Activated CD4-positive, alpha-beta T cell treated with anti-CD3 and anti-CD28 coated beads for 24 hours (primary cell): ENCODE results near the gene OSBPL8.

ENCODE experiments used
- DNase-seq, 2 donors: peaks; one replicate each; pipeline ENCODE4 v3.0.0-alpha.2; 2020; ENCODE audit warnings: low read depth in 2 of 2

Gene OSBPL8

GRCh38 chr12:76559400-76560085 is at the start of gene OSBPL8:
Gene OSBPL8 (minus strand): TSS chr12:76559771. CDS start chr12:76487551, 72,220 bp downstream.
- DNase-seq, result peak; percentile 94 to 97

- DNase-seq, result no peak
These were observed 48.5 kb upstream of the OSBPL8 start for GRCh38 chr12:76608070-76608469.

DNA sequence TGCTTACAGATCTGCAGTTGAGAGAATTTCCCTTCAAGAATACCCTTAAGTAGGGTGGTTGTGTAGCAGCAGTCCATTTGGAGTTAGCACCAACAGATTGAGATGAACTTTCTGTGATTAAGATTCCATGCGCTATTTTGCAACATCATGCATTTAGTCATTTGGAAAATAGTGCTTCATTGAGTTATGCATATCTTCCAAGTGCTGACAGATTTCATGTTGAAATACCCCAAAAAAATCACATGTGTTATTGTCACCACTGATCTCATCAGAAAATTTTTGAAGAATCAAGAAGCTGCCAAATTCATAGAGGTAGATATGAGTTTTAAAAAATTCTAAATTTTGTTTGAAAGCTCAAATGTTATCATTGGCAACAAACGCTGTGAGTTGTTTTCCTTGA is 35.5 kb upstream of the OSBPL8 start:
- DNase-seq, result no peak

- no peak for DNase-seq
These were observed 31.9 kb upstream of the OSBPL8 start for GRCh38 chr12:76591476-76591875.

GRCh38 chr12:76590131-76590530 is 30.6 kb upstream of the OSBPL8 start:
- no peak for DNase-seq

DNA sequence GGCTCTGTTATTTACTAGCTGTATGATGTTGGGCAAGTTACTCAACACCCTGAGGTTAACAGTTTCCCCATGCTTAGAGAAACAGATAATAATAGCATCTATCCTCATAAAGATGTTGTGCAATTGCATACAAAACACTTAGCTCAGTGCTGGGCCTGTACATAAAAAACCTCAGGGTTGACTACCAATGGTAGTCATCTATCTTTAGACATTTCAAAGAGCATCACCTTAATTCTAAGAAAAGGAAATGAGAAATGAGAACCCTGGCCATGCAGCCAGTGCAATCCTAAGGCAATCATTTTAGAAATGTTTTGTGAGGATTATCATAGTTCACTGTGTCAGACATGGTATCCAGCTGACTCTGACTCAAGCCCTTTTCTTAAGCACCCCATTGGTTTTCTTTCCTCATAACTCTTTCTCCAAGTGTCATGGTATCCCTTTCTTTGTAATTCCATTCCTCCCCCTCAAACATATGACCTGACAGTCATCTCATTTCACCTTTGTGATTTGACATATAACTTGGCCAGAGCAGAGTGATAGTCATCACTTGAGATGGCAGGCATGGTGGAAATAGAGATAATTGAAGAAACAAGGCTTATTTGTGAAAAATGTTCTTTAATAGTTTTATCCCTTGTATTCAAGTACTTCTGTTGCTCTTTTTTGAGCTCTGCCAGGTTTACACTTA is 29.5 kb upstream of the OSBPL8 start:
- DNase-seq, result no peak

GRCh38 chr12:76587428-76588178 is 28.0 kb upstream of the OSBPL8 start:
- DNase-seq, result no peak

GRCh38 chr12:76586764-76587395 is 27.3 kb upstream of the OSBPL8 start:
- DNase-seq, result peak in 1 of 2 donors; percentile 25

- no peak for DNase-seq
These were observed 23.7 kb upstream of the OSBPL8 start for GRCh38 chr12:76583301-76583700.

GRCh38 chr12:76573840-76574373 is 14.3 kb upstream of the OSBPL8 start:
- DNase-seq, result no peak

- no peak for DNase-seq
These were observed 11.7 kb upstream of the OSBPL8 start for GRCh38 chr12:76571256-76571655.

DNA sequence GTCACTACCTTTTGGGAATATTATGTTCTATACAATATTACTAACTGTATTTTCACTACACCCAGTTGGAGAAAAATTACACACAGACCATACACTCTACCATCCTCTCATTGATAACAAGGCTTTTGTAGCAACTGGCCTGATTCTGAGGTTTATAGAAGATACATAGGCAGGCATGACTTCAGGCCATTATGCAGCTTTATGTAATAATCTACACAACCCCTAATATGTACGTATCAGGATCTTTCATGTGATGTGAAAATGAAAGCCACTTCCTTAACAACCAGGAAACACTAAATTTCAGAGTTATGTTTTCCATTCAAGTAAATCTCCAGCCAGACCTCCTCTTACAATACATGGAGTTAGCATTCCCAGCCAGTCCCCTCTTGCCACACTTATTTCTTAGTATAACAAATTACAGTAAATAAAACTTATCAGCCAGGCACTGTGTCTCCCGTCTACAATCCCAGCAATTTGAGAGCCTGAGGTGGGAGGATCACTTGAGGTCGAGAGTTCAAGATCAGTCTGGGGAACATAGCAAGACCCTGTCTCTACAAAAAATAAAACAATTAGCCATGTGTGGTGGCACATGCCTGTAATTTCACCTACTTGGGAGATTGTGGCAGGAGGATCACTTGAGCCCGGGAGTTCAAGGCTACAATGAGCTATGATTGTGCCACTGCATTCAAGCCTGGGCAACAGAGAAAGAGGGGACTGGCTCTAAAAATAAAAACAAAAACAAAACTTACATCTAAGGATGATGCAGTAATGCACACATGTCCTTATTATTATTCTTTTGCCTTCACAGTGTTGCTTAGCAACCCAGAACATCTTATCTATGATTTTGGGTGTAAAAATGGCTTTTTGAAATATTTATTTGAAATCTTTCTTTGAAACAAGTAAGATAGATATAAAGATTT is 10.4 kb upstream of the OSBPL8 start:
- no peak for DNase-seq

GRCh38 chr12:76568888-76569551 is 9.4 kb upstream of the OSBPL8 start:
- DNase-seq, result no peak

GRCh38 chr12:76568130-76568529 is 8.6 kb upstream of the OSBPL8 start:
- no peak for DNase-seq

DNA sequence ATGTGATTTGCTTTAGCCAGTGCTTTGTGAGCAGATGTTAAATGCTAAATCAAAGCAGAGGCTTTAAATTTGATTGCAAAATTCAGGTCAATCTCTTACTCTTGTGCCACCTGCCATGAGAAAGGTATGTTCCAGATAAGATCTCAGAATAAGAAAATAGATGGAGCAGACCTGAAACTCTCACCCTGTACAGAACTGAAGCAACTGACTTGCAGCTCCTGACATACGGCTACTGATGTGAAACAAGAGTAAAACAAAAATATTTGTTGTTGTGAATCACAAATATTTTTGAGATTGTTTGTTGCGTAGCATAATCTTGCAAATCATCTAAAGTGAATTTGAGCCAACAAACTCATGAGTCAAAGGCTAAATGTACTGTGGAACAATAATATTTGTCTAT is 3.5 kb upstream of the OSBPL8 start:
- no peak for DNase-seq

DNA sequence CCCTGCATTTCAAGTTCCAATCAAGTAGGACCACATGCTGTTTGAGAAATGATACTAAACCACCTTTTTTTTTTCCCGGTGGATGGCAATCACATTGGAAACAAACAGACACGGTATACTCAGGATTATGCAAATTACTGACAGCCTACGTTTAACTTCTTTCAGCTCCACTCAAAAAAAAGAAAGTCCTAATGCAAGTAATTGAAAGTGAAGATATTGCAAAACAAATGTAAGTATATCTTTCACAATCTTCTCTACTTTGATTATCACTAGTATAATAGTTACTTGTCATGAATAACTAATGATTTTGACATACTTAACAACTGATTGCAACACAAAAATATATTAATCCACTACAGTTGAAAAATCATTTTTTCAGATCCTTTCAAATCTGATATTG is 2.6 kb upstream of the OSBPL8 start:
- DNase-seq, result no peak

- no peak for DNase-seq
These were observed 518 bp upstream of the OSBPL8 start for GRCh38 chr12:76560086-76560491.

DNA sequence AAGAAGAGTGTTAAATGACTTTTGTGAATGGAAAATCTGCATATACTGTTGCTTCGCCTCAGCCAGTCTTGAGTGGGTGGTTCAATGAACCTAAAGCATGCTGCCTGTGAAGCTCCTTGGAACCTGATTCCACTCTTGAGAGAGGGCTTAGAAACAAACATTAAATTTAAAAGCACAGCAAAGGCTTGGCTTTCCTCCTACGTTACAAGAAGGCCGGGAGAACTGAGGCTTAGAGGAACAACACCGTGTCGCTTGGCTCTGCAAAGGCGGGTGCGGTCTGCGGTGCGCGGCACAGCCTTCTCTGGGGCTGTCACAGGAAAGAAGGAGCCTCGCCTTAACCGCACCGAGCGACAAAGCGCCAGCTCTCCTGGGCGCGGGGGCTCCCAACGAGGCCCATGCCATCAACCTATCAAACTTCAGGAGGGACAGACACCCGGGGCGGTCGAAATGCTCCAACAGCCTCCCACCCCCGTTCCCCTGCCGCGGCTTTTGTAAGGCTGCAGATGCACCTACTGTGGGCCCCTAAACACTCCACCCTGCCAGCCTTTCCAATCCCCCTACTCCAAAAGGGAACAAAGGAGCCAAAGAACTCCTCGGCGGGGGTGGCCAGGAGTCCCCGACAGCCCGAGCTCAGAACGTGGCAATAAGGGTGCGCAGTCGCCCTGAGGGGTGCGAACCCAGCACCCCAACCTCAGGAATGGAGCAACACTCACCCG is 729 bp downstream of the OSBPL8 start:
- DNase-seq, result peak; percentile 60 to 63

GRCh38 chr12:76556368-76556767 is 3.2 kb downstream of the OSBPL8 start:
- no peak for DNase-seq

GRCh38 chr12:76555797-76556196 is 3.8 kb downstream of the OSBPL8 start:
- no peak for DNase-seq
